ENCODE data around the gene MAP3K7.

The MAP3K7 gene

DNA sequence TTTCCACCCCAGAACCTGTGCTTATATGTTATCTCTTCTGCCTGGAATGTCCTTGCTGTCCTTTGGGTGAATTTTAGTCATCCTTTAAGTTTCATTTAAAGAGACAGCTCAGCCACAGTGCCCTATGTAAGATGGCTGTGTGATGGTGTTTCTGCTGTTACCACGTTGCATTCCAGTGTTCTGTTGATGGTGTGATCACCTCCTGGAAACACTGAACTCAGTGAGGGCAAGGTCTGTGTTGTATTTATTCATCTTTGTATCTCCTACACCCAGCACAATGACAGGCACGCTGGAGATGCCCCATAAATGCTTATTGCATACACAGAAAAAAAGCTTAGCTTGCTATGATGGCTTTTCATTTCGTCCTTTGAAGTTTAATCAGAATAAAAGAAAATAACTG is 102.5 kb downstream of the MAP3K7 start:
- DNase-seq (ENCODE audit: low spot score): no peak

- no peak for DNase-seq (ENCODE audit: low spot score)
Measured at GRCh38 chr6:90483956-90484355, 102.9 kb downstream of the MAP3K7 start.

DNA sequence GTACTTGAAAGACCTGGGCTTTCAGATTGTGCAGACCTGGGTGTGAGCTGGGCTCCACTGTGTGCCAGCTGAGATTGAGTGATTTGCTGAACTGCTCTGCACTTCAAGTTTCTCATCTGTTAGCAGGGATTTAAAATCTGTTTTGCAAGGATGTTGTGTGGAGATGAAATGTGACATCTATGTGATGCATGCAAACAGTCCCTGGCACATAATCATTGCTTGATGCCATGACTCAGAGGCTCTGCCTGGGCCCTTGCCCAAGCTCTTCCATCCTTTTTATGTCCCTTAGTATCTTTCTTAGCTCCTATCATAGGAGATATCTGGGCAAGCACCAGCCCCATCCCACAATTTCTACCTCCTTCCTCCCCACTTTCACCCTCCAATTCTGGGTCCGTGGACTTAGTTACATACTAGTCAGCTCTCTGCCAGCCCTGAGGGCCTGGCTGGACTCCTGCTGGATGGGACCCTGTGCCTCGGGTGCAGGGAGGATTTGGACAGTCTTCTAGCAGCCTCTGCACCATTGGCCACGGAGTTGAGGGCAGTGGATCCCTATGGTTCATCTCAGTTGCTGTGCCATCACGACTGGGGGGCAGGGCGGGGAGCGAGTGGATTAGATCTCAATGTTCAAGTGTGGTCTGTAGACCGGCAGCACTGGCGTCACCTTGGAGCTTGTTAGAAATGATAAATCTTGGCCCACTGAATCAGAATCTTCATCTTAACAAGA is 103.6 kb downstream of the MAP3K7 start:
- no peak for DNase-seq (ENCODE audit: low spot score)

DNA sequence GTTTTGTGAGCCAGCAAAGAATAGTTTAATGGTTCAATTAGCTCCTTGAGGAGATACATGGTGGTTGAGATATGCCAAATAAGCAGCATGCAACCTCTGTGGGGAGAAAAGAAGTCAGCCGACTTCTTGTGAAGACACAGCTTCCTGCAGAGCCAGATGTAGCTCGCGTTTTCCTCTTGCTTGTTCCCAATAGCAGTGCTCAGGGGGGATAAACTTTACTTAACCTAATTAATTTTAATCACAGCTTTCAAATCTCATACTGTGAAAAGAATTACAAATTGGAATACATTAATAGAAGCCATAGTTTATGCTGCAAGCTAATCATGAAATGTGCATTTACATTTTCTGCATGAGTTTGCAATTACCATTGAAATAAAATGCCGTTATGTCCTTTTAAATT is 106.2 kb downstream of the MAP3K7 start:
- no peak for DNase-seq (ENCODE audit: low spot score)

DNA sequence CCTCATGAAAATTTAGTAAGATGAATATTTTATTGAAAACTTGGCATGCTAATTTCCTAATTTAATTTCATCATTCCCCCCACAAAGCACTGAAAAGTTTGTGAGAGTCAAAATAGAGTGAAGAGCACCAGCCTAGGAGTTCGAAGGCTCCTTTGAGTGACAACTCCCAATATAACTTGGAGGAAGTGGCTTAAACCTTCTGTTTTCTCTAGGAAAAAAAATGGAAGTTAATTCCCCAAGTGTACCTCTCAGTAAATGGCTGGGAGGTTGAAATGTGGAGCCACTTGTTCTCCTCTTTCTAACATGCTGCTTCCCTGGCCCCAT is 107.3 kb downstream of the MAP3K7 start:
- no peak for DNase-seq (ENCODE audit: low spot score)

DNA sequence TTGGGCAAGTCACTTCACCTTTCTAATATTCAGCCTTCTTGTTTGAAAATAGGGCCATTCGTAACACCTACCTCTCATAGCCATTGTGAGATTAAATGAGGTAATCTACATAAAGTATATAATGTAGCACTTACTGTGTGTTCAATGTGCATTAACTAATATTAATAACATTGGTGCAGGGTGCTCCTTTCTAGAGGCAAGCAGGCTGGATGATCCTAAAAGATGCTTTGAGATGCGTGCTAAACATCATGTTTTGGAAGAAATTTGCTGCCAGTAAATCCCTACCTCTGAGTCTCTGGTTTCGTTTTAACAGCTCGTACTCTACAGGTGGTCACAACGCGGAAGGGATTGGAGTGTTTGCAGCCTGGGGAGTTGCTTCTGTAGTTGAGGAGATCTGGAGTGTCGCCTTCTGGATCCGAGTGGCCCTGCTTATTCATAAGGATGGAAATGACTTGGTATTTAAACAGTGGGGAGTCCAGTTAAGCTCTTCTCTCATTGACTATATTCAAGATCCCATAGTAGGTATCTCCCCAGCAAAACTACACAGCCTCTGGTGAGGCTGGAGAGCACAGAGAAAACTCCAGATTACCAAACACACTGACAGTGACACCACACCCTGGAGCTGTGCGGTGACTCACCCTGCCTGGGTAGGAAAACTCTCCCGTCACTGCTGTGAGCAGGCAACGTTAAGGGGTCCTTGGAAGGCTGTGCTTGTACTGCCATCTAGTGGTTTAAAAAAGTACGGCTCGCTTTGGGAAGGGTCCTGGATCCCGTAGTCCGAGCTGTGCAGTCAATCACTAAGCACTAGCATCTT is 107.9 kb downstream of the MAP3K7 start:
- DNase-seq (ENCODE audit: low spot score): peak; percentile 88

DNA sequence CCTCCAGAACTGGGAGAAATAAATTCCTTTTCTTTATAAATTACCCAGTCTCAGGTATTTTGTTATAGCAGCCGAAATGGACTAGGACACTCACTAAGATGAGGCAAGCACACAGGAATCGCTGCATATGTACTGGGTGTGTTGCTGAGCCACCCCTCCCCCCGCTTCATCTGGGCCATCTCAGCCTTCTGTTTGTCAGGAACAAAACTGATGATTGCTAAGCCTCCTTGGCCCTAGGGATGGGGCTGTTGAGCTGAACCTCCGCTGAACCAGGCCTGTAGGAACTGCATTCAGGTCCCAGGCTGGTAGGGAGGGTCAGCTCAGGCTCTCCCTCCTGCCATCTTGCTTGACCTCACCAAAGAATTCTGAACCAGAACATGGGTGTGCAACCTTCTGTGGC is 108.6 kb downstream of the MAP3K7 start:
- DNase-seq (ENCODE audit: low spot score): no peak

- DNase-seq (ENCODE audit: low spot score): no peak
Measured at GRCh38 chr6:90477366-90477765, 109.5 kb downstream of the MAP3K7 start.

DNA sequence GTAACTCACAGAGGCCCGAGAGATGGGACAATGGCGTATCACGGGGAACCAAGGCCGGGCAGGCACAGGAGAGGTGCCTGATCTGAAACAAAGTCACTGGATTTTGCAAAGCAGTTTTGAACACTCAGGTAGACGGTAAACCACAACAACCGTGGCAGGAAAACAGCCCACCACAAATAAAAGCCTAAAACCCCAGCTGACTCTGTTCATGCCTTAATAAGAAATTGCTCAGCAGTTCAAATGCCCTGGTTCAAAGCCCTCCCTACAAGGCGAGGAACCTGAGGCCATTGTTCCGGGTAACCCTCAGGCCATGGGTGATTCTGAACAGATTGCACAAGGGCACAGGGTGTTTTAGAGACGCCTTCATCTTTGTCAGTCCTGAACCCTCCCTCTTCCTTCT is 114.2 kb downstream of the MAP3K7 start:
- DNase-seq (ENCODE audit: low spot score): no peak

DNA sequence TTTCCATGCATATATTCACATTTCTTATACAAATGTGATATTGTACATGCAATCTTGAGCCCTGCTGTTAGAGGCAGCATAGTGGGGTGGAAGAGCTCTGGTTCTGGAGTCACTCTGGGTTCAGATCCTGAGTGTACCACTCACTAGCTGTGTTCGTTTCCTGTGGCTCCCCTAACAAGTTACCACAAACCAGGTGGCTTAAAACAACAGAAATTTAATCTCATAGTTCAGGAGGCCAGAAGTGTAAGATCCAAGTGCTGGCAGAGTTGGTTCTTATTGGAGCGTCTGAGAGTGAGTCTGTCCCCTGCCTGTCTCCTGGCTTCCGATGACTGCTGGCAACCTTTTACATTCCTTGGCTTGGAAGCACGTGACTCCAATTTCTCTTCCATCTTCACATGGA is 115.6 kb downstream of the MAP3K7 start:
- no peak for DNase-seq (ENCODE audit: low spot score)

GRCh38 chr6:90469906-90470305 is 117.0 kb downstream of the MAP3K7 start:
- DNase-seq (ENCODE audit: low spot score): no peak

DNA sequence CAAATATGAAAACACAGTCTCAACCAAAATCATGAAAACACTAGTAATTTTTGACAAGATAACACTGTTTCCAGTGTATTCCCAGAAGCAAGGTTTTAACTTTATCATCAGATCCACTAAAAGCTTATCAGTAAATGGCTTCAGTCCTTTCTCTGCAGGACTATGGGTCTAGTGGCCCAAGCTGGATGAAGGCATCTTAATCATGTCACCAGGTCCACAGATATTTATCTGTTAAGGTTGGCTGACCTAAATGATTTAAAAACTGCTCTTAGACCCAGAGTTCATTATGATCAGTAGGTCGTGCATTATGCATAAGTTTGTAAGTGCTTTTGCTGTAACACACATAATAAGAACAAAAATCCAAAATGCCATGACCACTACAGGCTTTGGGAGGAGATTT is 118.0 kb downstream of the MAP3K7 start:
- no peak for DNase-seq (ENCODE audit: low spot score)

GRCh38 chr6:90468080-90468479 is 118.8 kb downstream of the MAP3K7 start:
- no peak for DNase-seq (ENCODE audit: low spot score)

- DNase-seq (ENCODE audit: low spot score): no peak
Measured at GRCh38 chr6:90467546-90467945, 119.3 kb downstream of the MAP3K7 start.

GRCh38 chr6:90466154-90466940 is 120.5 kb downstream of the MAP3K7 start:
- no peak for DNase-seq (ENCODE audit: low spot score)

DNA sequence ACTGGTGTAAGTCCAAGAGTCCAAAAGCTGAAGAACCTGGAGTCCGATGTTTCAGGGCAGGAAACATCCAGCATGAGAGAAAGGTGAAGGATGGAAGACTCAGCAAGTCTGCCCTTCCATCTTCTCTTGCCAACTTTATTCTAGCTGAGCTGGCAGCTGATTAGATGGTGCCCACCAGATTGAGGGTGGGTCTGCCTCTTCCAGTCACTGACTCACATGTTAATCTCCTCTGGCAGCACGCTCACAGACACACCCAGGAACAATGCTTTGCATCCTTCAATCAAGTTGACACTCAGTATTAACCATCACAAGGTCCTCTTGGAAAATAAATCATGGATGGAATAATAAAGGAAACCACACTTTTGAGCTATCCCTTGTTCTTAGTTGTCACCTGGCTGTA is 121.2 kb downstream of the MAP3K7 start:
- DNase-seq (ENCODE audit: low spot score): no peak

- DNase-seq (ENCODE audit: low spot score): no peak
Measured at GRCh38 chr6:90464507-90464906, 122.4 kb downstream of the MAP3K7 start.

DNA sequence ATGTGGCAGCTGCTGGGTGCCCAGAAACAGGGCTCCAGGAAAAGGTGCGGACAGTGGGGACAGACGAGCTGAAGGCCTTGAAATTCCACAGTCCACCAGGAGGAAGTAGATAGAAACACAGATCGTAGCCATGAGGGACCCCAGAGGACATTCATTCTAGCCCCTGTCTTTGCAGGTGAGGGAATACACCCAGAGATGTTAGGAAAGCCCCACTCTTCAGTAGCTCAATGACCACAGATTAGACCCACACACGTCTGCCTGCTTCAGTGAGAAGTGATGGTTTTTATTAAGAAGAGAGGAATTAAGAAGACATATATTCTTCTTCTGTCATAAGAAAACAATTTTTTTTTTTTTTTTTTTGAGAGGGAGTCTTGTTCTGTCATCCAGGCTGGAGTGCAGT is 123.0 kb downstream of the MAP3K7 start:
- DNase-seq (ENCODE audit: low spot score): no peak

Data from LoVo (cell line).